SU-DHL-6 (cell line): Measurements from ENCODE around the gene GRM7.

ENCODE experiments used
- H2AFZ ChIP-seq: fragments of 200-600 bp; sonication (generic); 2 replicates; pipeline ENCODE4 v1.6.1; 2014; ENCODE audit warnings: low read depth, mild to moderate bottlenecking, moderate library complexity, mixed read lengths, antibody characterized with exemption, low read length; ENCODE audit not compliant: severe bottlenecking
- H3F3A ChIP-seq: fragments of 200-600 bp; shearing (Covaris generic); 2 replicates; pipeline ENCODE4 v1.6.0; 2016; ENCODE audit warnings: antibody characterized with exemption, mild to moderate bottlenecking; ENCODE audit not compliant: insufficient read depth
- H3K27ac ChIP-seq: fragments of 200-600 bp; sonication (generic); 2 replicates; pipeline ENCODE4 v1.5.1; 2016; ENCODE audit warnings: low read depth, mild to moderate bottlenecking, low read length, moderate library complexity, mixed read lengths
- H3K27me3 ChIP-seq: fragments of 200-600 bp; sonication (generic), shearing (Covaris generic); 2 replicates; pipeline ENCODE4 v1.6.0; 2014; ENCODE audit warnings: mild to moderate bottlenecking, low read length
- H3K36me3 ChIP-seq: fragments of 200-600 bp; sonication (generic); 2 replicates; pipeline ENCODE4 v1.6.1; 2014; ENCODE audit warnings: mild to moderate bottlenecking, low read length, mixed read lengths
- H3K4me2 ChIP-seq: fragments of 300-600, 200-600 bp; shearing (Covaris generic), sonication (generic); 2 replicates; pipeline ENCODE4 v1.6.0; 2014; ENCODE audit warnings: low read length, low read depth, mild to moderate bottlenecking; ENCODE audit not compliant: poor library complexity, severe bottlenecking
- H3K4me3 ChIP-seq: fragments of 200-600 bp; sonication (generic); 2 replicates; pipeline ENCODE4 v1.5.1; 2014; ENCODE audit warnings: antibody characterized with exemption, low read length, mild to moderate bottlenecking, mixed read lengths; ENCODE audit not compliant: insufficient read depth, poor library complexity, severe bottlenecking
- H3K79me2 ChIP-seq: fragments of 200-600 bp; sonication (generic); 2 replicates; pipeline ENCODE4 v1.6.1; 2014; ENCODE audit warnings: mild to moderate bottlenecking, low read length, moderate library complexity; ENCODE audit not compliant: insufficient read depth
- H3K9ac ChIP-seq: fragments of 200-600 bp; sonication (generic); 2 replicates; pipeline ENCODE4 v1.7.0; 2014; ENCODE audit warnings: mild to moderate bottlenecking, low read length
- H3K9me2 ChIP-seq: fragments of 200-600 bp; sonication (generic); replicated peaks from 2 replicates; pipeline ENCODE4 v1.6.1; 2014; ENCODE audit warnings: low read length; ENCODE audit not compliant: insufficient read depth
- H3K9me3 ChIP-seq: fragments of 200-600 bp; sonication (generic); 2 replicates; pipeline ENCODE4 v1.6.1; 2014; ENCODE audit warnings: low read length, mixed read lengths; ENCODE audit not compliant: insufficient read depth
- H4K20me1 ChIP-seq: fragments of 200-600 bp; sonication (generic); 2 replicates; pipeline ENCODE4 v1.6.1; 2014; ENCODE audit warnings: low read depth, mild to moderate bottlenecking, antibody characterized with exemption, low read length, moderate library complexity, mixed read lengths
- CTCF ChIP-seq: fragments of 200-600 bp; sonication (generic); IDR thresholded peaks from one replicate; pipeline ENCODE4 v1.5.1; 2017; ENCODE audit warnings: antibody characterized with exemption, mild to moderate bottlenecking, low read length, moderate library complexity; ENCODE audit not compliant: insufficient read depth, poor library complexity, severe bottlenecking
- EZH2phosphoT487 ChIP-seq: fragments of 200-600 bp; sonication (generic), shearing (Covaris generic); conservative IDR thresholded peaks from 2 replicates; pipeline ENCODE4 v1.6.1; 2018; ENCODE audit warnings: mild to moderate bottlenecking, antibody characterized with exemption, low read length, moderate library complexity, mixed read lengths

GRM7 gene

GRCh38 chr3:7447197-7447769 is 586.4 kb downstream of the GRM7 start:
- Histone ChIP-seq H3K4me3 (no peak overlapping the region), H3F3A (no peaks in the 10 kb centered on the region), H3K9ac (no peak overlapping the region), H3K9me3 (no peaks in the 10 kb centered on the region), H3K27ac (no peak overlapping the region), H3K4me2 (no peak overlapping the region), H3K36me3 (no peaks in the 10 kb centered on the region), H4K20me1 (no peaks in the 10 kb centered on the region), H2AFZ (no peak overlapping the region), H3K9me2 (no peaks in the 10 kb centered on the region), H3K79me2 (no peaks in the 10 kb centered on the region), H3K27me3 (no peaks in the 10 kb centered on the region)
- TF ChIP-seq EZH2phosphoT487 (no peak), CTCF (no peak)

- Histone ChIP-seq H3K9me2 (no peaks in the 10 kb centered on the region; the same call in 1 of the 2 replicates), H3K36me3 (no peaks in the 10 kb centered on the region), H3F3A (no peaks in the 10 kb centered on the region), H3K27me3 (no peaks in the 10 kb centered on the region), H3K9me3 (no peaks in the 10 kb centered on the region), H3K27ac (no peak overlapping the region), H3K9ac (no peak overlapping the region), H3K79me2 (no peaks in the 10 kb centered on the region), H4K20me1 (no peaks in the 10 kb centered on the region), H3K4me2 (no peak overlapping the region), H2AFZ (no peak overlapping the region), H3K4me3 (no peak overlapping the region)
- TF ChIP-seq EZH2phosphoT487: no peak
- no peak for TF ChIP-seq CTCF
Measured at GRCh38 chr3:7456386-7456785, 595.5 kb downstream of the GRM7 start.

- no peaks in the 10 kb centered on the region for H3F3A ChIP-seq
- H4K20me1 ChIP-seq: no peaks in the 10 kb centered on the region
- H3K9me2 ChIP-seq: no peaks in the 10 kb centered on the region
- H3K4me3 ChIP-seq: no peak overlapping the region
- TF ChIP-seq CTCF (no peak), EZH2phosphoT487 (no peak)
- H3K4me2 ChIP-seq: no peak overlapping the region
- H2AFZ ChIP-seq: no peak overlapping the region
- no peak overlapping the region for H3K9ac ChIP-seq
- no peaks in the 10 kb centered on the region for H3K36me3 ChIP-seq
- no peaks in the 10 kb centered on the region for H3K79me2 ChIP-seq
- no peaks in the 10 kb centered on the region for H3K27me3 ChIP-seq
- no peaks in the 10 kb centered on the region for H3K9me3 ChIP-seq
- no peak overlapping the region for H3K27ac ChIP-seq
Measured at GRCh38 chr3:7461202-7461825, 600.4 kb downstream of the GRM7 start.
